Thymus (tissue), 11 donors: ENCODE results near the gene CCDC81. TPM values are rescaled to one million over a fixed set of nuclear protein-coding genes. Genes with fewer than 3 reads are reported as not detected.

Experiments
- DNase-seq, 9 donors: peaks; one replicate each; pipeline ENCODE4 v3.0.0-alpha.2; 2013; ENCODE audit warnings: low spot score in 9 of 9, low read depth in 6 of 9, missing footprints in 1 of 9
- H3K27ac ChIP-seq, 2 donors: one replicate each; pipeline ENCODE4 v1.5.1; 2013; ENCODE audit warnings: control low read depth in 1 of 2, low read depth in 1 of 2, low read length in 1 of 2, mild to moderate bottlenecking in 1 of 2, moderate library complexity in 1 of 2
- H3K27me3 ChIP-seq, 2 donors: one replicate each; pipeline ENCODE4 v1.5.1; 2013; ENCODE audit warnings: low read length in 1 of 2; ENCODE audit not compliant: control insufficient read depth in 2 of 2, insufficient read depth in 1 of 2
- H3K36me3 ChIP-seq, 2 donors: one replicate each; pipeline ENCODE4 v1.5.1; 2013; ENCODE audit warnings: low read length in 1 of 2, mild to moderate bottlenecking in 1 of 2, moderate library complexity in 1 of 2; ENCODE audit not compliant: control insufficient read depth in 2 of 2, insufficient read depth in 2 of 2
- H3K4me1 ChIP-seq, 2 donors: one replicate each; pipeline ENCODE4 v1.5.1; 2013; ENCODE audit warnings: low read length in 2 of 2; ENCODE audit not compliant: control insufficient read depth in 2 of 2, insufficient read depth in 2 of 2
- H3K4me3 ChIP-seq, 2 donors: one replicate each; pipeline ENCODE4 v1.5.1; 2013; ENCODE audit warnings: low read length in 2 of 2, control low read depth in 1 of 2, mild to moderate bottlenecking in 1 of 2
- H3K9me3 ChIP-seq, 2 donors: one replicate each; pipeline ENCODE4 v1.5.1; 2013; ENCODE audit warnings: low read length in 1 of 2, mild to moderate bottlenecking in 1 of 2; ENCODE audit not compliant: control insufficient read depth in 2 of 2, insufficient read depth in 1 of 2
- WGBS: extraction: QIAGEN DNeasy Blood & Tissue Kit; methylation state at CpG from one replicate; pipeline ENCODE4 v1.1.7; 2013; 5-methylcytosine and 5-hydroxymethylcytosine counted together
- polyA plus RNA-seq: library from polyadenylated mRNA; stranded (reverse); fragments of 200-250 nt; gene quantifications from one replicate; pipeline ENCODE4 v1.2.3, GENCODE V29; 2013
- total RNA-seq: library from RNA; stranded (reverse); fragments of 120-200 nt; gene quantifications from one replicate; pipeline ENCODE4 v1.2.4, GENCODE V29; 2013
- donor health status: healthy.

The CCDC81 gene
- total and polyA plus RNA-seq, 2 donors: 0.52 to 0.84 TPM

GRCh38 chr11:86453290-86454030 lies 78.8 kb downstream of the CCDC81 start:
- Histone ChIP-seq H3K4me3 (no peak overlapping the region), H3K4me1 (peaks cover 0 to 6% of the 10 kb centered on the region in 2 donors), H3K9me3 (no peaks in the 10 kb centered on the region), H3K27me3 (no peaks in the 10 kb centered on the region), H3K36me3 (no peaks in the 10 kb centered on the region), H3K27ac (no peak overlapping the region)
- peak in 1 of 9 donors; percentile 44 for DNase-seq
- 88% methylated on average over 2 of the region's 2 CpGs for WGBS

DNA sequence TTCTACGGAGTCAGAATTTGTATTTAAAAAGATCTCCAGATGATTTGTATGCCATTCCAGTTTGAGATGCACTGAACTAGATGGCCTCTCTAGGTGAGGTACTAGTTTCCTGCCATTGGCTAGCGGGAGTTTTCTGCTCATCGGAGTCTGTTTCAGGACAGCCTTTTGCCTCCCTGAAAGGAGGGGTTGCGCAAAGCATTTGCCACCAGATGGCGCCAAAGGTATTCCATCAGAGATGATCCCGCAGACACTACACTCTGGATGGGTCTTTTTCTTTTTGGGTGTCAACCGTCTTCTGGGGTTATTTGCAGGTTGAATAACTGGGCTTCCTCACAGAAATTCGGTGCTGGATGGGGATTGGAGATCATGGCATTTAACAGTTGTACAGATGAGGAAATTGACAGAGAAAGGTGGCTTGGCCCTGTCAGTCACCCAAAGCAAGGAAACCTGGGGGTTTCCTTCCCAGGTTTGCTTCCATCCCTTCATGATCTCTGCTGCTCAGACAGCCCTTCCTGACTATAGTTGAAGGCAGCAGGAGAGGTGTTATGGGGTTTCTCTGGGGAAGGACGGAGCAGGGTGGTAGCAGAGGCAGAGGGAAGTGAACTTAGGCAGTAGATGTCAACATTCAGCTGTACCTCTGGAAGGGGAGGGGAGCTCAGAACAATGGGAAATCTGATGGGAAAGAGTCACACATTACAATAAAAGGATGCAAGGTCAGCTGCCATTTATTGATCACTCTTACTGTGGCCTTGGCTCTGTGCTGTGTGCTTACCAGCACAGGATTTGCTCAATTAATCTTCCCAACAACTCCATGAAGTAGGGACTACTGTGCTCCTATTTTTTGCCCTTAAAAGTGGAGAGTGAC lies 81.6 kb downstream of the CCDC81 start:
- Histone ChIP-seq H3K36me3 (no peaks in the 10 kb centered on the region), H3K27ac (no peak overlapping the region), H3K9me3 (no peaks in the 10 kb centered on the region), H3K27me3 (no peaks in the 10 kb centered on the region), H3K4me3 (no peak overlapping the region), H3K4me1 (peaks cover 0 to 4% of the 10 kb centered on the region in 2 donors)
- 31% methylated on average over 9 of the region's 9 CpGs for WGBS
- peak; percentile 53 to 88 (median 72) for DNase-seq

DNA sequence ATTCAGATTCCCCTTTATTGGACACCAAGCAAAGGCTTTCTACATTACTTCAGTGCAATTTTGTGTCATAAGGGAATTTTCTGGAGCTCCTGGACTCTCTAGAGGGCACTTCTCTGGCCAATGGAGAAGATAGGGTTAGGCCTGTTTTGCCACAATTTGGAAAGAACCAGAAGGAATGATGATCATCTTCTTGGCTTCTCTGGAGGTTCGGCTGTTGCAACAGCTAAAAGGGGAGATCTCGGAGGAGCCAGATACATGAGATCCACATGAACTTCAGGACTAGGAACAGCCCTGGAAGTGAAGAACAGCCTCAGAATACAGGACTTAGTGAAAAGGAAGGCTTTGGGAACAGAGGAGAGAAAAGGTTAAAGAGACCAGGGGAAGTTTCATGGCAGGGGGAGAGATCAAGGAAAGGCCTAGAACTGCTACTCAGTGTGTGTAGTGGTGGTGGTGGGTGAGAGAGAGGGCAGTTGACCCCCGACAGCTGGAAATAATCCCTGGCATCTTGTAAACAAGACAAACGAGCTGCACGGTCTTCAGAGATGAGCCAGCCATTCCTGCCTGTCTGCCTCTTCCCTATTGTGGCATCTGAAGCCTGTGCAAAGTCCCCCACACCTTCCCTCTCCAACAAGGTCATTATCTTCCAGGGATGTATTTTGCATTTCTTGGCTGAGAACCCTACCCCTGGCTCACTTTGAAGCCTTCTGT lies 83.8 kb downstream of the CCDC81 start:
- H3K27ac ChIP-seq: no peak overlapping the region
- WGBS: 94% methylated on average over 5 of the region's 5 CpGs
- H3K9me3 ChIP-seq: no peaks in the 10 kb centered on the region
- no peaks in the 10 kb centered on the region for H3K36me3 ChIP-seq
- H3K4me1 ChIP-seq: peaks cover 0 to 4% of the 10 kb centered on the region in 2 donors
- H3K27me3 ChIP-seq: no peaks in the 10 kb centered on the region
- no peak overlapping the region for H3K4me3 ChIP-seq
- no peak for DNase-seq

- Histone ChIP-seq H3K4me1 (peaks cover 0 to 4% of the 10 kb centered on the region in 2 donors), H3K36me3 (no peaks in the 10 kb centered on the region), H3K27me3 (no peaks in the 10 kb centered on the region), H3K9me3 (no peaks in the 10 kb centered on the region), H3K4me3 (no peak overlapping the region), H3K27ac (no peak overlapping the region)
- DNase-seq: no peak
- 97% methylated on average over 1 of the region's 1 CpG for WGBS
Observed at GRCh38 chr11:86459002-86459385, 84.3 kb downstream of the CCDC81 start.

GRCh38 chr11:86459682-86460460 lies 85.2 kb downstream of the CCDC81 start:
- H3K4me3 ChIP-seq: no peak overlapping the region
- H3K27me3 ChIP-seq: no peaks in the 10 kb centered on the region
- H3K9me3 ChIP-seq: no peaks in the 10 kb centered on the region
- no peaks in the 10 kb centered on the region for H3K36me3 ChIP-seq
- no peak overlapping the region for H3K27ac ChIP-seq
- WGBS: 86% methylated on average over 3 of the region's 3 CpGs
- no peak for DNase-seq
- peaks cover 0 to 4% of the 10 kb centered on the region in 2 donors for H3K4me1 ChIP-seq

DNA sequence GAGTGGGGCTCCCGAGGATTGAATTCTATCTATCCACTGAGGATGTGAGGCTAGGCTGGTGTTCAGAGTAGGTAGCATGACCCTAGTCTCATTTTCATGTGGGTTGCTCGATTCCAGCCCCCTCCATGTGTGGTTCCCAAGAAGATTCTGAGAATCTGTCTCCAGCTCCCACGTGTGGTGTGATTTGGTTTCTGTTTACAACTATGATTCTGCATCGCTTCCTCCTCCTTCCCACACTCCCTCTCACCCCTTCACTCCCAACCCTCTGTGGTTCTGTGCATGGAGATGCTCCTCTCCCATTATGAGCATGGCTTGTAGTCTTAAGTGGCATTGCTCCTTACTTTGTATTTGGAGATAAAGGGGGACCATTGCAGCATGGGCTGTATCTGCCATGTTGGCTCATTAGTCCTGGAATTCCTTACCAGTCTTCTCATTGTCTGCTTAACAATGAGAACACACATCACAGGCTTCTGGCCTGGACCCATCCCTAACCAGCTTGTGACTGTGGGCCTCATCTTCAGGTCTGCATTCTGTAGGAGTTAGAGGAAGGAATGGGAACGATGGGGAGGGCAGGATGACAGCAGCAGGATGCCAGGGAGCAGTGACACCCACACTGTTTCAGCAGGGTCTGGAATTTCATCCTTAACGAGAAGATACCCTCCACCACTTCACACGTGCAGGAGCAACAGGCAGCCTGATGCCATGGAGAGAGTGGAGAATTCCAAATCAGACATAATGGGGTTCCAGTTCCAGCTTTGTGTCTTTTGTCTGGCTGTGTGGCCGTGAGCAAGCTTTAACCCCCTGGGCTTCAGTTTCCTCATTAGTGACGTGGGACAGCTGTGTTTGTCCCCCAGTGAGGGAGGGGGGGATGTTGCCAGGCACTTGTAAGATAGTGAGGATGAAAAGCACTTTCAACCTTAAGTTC lies 86.0 kb downstream of the CCDC81 start:
- Histone ChIP-seq H3K4me1 (peaks cover 0 to 4% of the 10 kb centered on the region in 2 donors), H3K36me3 (no peaks in the 10 kb centered on the region), H3K27me3 (no peaks in the 10 kb centered on the region), H3K27ac (no peak overlapping the region), H3K4me3 (no peak overlapping the region), H3K9me3 (no peaks in the 10 kb centered on the region)
- 89% methylated on average over 9 of the region's 9 CpGs for WGBS
- no peak for DNase-seq

DNA sequence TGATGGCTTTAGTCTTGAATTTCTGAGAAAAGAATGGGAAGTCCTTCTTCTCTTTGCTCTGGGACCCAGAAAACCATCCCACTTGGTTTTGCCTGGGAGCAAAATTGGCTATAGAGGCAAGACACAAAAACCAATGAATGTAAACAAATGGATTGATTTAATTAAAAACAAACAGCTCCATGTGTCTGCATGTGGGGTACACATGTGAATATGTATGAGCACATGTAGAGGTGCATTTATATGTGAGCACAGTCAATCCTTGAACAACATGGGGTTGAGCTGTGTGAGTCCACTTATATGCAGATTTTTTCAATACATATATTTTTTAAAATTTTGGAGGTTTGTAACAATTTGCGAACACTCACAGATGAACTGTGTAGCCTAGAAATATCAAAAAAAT lies 87.2 kb downstream of the CCDC81 start:
- WGBS: 100% methylated on average over 1 of the region's 1 CpG
- Histone ChIP-seq H3K27me3 (no peaks in the 10 kb centered on the region), H3K4me1 (peaks cover 0 to 4% of the 10 kb centered on the region in 2 donors), H3K36me3 (no peaks in the 10 kb centered on the region), H3K4me3 (no peak overlapping the region), H3K9me3 (no peaks in the 10 kb centered on the region), H3K27ac (no peak overlapping the region)
- no peak for DNase-seq

DNA sequence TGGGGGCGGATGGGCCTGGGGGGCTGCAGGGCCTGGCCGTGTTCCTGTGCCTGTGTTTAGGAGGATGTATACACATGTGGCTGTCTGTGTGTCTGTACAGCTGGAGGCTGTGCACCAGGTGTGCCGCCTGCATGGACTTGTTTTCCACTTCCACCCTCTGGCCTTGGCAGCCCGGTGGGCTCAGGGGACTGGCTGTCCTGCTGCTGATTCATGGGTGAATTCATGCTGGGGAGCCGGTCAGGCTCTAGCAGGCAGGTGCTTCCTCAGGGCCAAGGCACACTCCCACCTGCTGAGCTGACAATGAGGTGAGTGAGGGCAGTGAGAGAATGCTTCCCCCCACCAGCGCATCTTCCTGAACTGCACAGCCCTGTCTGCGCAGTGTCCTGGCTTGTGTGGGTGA lies 88.4 kb downstream of the CCDC81 start:
- no peaks in the 10 kb centered on the region for H3K27me3 ChIP-seq
- H3K9me3 ChIP-seq: no peaks in the 10 kb centered on the region
- H3K27ac ChIP-seq: no peak overlapping the region
- H3K4me3 ChIP-seq: no peak overlapping the region
- 78% methylated on average over 7 of the region's 7 CpGs for WGBS
- H3K36me3 ChIP-seq: no peaks in the 10 kb centered on the region
- peaks cover 0 to 4% of the 10 kb centered on the region in 2 donors for H3K4me1 ChIP-seq
- no peak for DNase-seq
